GM12878 (cell line): ENCODE measurements around the gene SLC24A3. TPM values are rescaled to one million over a fixed set of nuclear protein-coding genes. Genes with fewer than 3 reads are reported as not detected.

Experiments used
- ATAC-seq: fragments of 200-7000 bp; cut with Tn5 transposase; 3 replicates; pipeline ENCODE4 v1.9.1; 2020; ENCODE audit warnings: mild to moderate bottlenecking, moderate library complexity
- BruUV-seq: library from RNA; stranded (reverse); fragments of 400-500 nt; replicated peaks from 2 replicates; lab custom pipeline; 2021; lab: Mats Ljungman, UMichigan
- CTCF ChIA-PET: fragments of 300-600 bp; sonication (Branson Sonifier 250); formaldehyde crosslinking; extraction: SDS; loops from one replicate; lab custom pipeline; 2021; ENCODE audit warnings: inconsistent platforms; lab: Yijun Ruan, JAX
- POLR2A ChIA-PET: fragments of 350-600 bp; formaldehyde crosslinking; extraction: SDS; loops from one replicate; lab custom pipeline; 2021; ENCODE audit warnings: inconsistent platforms; lab: Charles Lee
- RAD21 ChIA-PET: fragments of 300-600 bp; sonication (Branson Sonifier 250); formaldehyde crosslinking; loops from one replicate; lab custom pipeline; 2023; ENCODE audit warnings: antibody characterized with exemption; ENCODE audit not compliant: unreplicated experiment; lab: Charles Lee
- SMC1A ChIA-PET: fragments of 300-600 bp; sonication (Branson Sonifier 250); formaldehyde crosslinking; loops from one replicate; lab custom pipeline; 2023; ENCODE audit not compliant: unreplicated experiment, uncharacterized antibody; lab: Charles Lee
- DNase-seq: peaks from one replicate; pipeline ENCODE4 v3.0.0-alpha.2; 2011; ENCODE audit warnings: low read depth, low spot score
- FAIRE-seq: peaks from 3 replicates; lab custom pipeline; 2011; peaks lifted over from hg19 to GRCh38; lab: Jason Lieb, UNC
- H2AFZ ChIP-seq: 2 replicates; pipeline ENCODE4 v1.6.0; 2011; ENCODE audit warnings: low read depth, low read length, control low read depth; ENCODE audit not compliant: control insufficient read depth
- H3K27ac ChIP-seq: 2 replicates; pipeline ENCODE4 v1.5.1; 2011; ENCODE audit warnings: control low read depth; ENCODE audit not compliant: control insufficient read depth, insufficient read depth
- H3K27me3 ChIP-seq, 2 experiments: replicated peaks in 1 of 2; 2 replicates each; pipeline versions ENCODE4 v1.6.0 to v1.6.1; 2011; ENCODE audit warnings: low read length in 1 of 2; ENCODE audit not compliant: control insufficient read depth in 2 of 2, insufficient read depth in 2 of 2
- H3K36me3 ChIP-seq, 2 experiments: 2 replicates each; pipeline ENCODE4 v1.5.1; 2011; ENCODE audit warnings: low read length in 1 of 2; ENCODE audit not compliant: control insufficient read depth in 2 of 2, insufficient read depth in 2 of 2
- H3K4me1 ChIP-seq: 2 replicates; pipeline ENCODE4 v1.6.1; 2011; ENCODE audit warnings: mild to moderate bottlenecking, low read length, moderate library complexity, mixed read lengths; ENCODE audit not compliant: control insufficient read depth, insufficient read depth
- H3K4me2 ChIP-seq: 2 replicates; pipeline ENCODE4 v1.6.0; 2011; ENCODE audit warnings: control low read depth; ENCODE audit not compliant: control insufficient read depth, insufficient read depth
- H3K4me3 ChIP-seq: fragments of 200-600 bp; sonication (generic); 2 replicates; pipeline ENCODE4 v1.5.1; 2016
- H3K79me2 ChIP-seq: 2 replicates; pipeline ENCODE4 v1.6.0; 2011; ENCODE audit warnings: low read length; ENCODE audit not compliant: control insufficient read depth, insufficient read depth
- H3K9ac ChIP-seq: 2 replicates; pipeline ENCODE4 v1.8.0; 2011; ENCODE audit warnings: low read length, control low read depth, mixed read lengths; ENCODE audit not compliant: control insufficient read depth, insufficient read depth
- H3K9me3 ChIP-seq: replicated peaks from 3 replicates; pipeline ENCODE4 v1.5.1; 2011; ENCODE audit warnings: mild to moderate bottlenecking, low read length; ENCODE audit not compliant: control insufficient read depth, insufficient read depth
- H4K20me1 ChIP-seq: 2 replicates; pipeline ENCODE4 v1.6.0; 2011; ENCODE audit not compliant: control insufficient read depth, insufficient read depth
- FOS ChIP-seq: IDR thresholded peaks from 3 replicates; pipeline ENCODE4 v1.6.1; 2011; ENCODE audit warnings: borderline replicate concordance; ENCODE audit not compliant: insufficient read length; ENCODE audit errors: extremely low read depth
- GABPA ChIP-seq: IDR thresholded peaks from 2 replicates; pipeline ENCODE4 v1.6.1; 2014; ENCODE audit warnings: antibody characterized with exemption, low read depth, mild to moderate bottlenecking, inconsistent platforms
- SP1 ChIP-seq: IDR thresholded peaks from one replicate; pipeline ENCODE4 v1.6.1; 2011; ENCODE audit warnings: low read depth, low read length
- SREBF1 ChIP-seq: IDR thresholded peaks from 2 replicates; pipeline ENCODE4 v1.6.1; 2012; ENCODE audit warnings: mild to moderate bottlenecking, low read length
- TBL1XR1 ChIP-seq: IDR thresholded peaks from 2 replicates; pipeline ENCODE4 v1.6.1; 2012; ENCODE audit warnings: low read depth, low read length, improper control_type of control experiment
- WGBS: methylation state at CpG from one replicate; pipeline ENCODE4 v1.1.6; 2016; ENCODE audit warnings: low lambda C conversion rate; ENCODE audit not compliant: insufficient replicate concordance, insufficient coverage; ENCODE audit errors: missing lambda C conversion rate; 5-methylcytosine and 5-hydroxymethylcytosine counted together
- in situ Hi-C: fragments of 300-500 bp; cut with MboI; formaldehyde crosslinking; loops from 9 replicates; pipeline ENCODE4 v1.14.3; 2018; ENCODE audit warnings: mixed read lengths
- intact Hi-C: fragments of 100-400 bp; cut with micrococcal nuclease; formaldehyde crosslinking; loops from one replicate; pipeline ENCODE4 v1.14.2; 2022; ENCODE audit not compliant: unreplicated experiment
- polyA plus RNA-seq, 11 experiments: library from polyadenylated mRNA; depleted of rRNA in 4 of 11; unstranded in 6 of 11; stranded (reverse) in 5 of 11; fragments of >200 nt; fragmentation: Nextera tagmentation in 4 of 11; fragmentation: Illumina TruSeq in 1 of 11; extraction: Ambion mirVana in 4 of 11; extraction: Trizol in 1 of 11; gene quantifications; 1 replicate in 1 of 11; 2 replicates in 10 of 11; pipeline versions ENCODE4 v1.2.1 to v1.2.3, GENCODE V29; 2011 to 2016; ENCODE audit warnings: inconsistent platforms in 2 of 11, missing spikeins in 2 of 11, low read depth in 1 of 11
- total RNA-seq, 4 experiments: library from RNA; depleted of rRNA in 3 of 4; stranded (reverse); fragments of >200 nt in 3 of 4; fragmentation: Illumina TruSeq in 1 of 4; extraction: Trizol in 1 of 4; gene quantifications; 2 replicates each; pipeline versions ENCODE4 v1.2.1 to v1.2.3, GENCODE V29; 2013 to 2021
- TF ChIP-seq, protein P1 (sequence below): fragments of 450-650 bp; IDR thresholded peaks from 2 replicates; pipeline ENCODE4 v1.6.1; 2017; ENCODE audit warnings: mild to moderate bottlenecking, moderate library complexity
- TF ChIP-seq, protein P2 (sequence below): fragments of 450-650 bp; IDR thresholded peaks from 2 replicates; pipeline ENCODE4 v1.6.1; 2018; ENCODE audit warnings: borderline replicate concordance, mild to moderate bottlenecking; ENCODE audit not compliant: partially characterized antibody
- TF ChIP-seq, protein P3 (sequence below): IDR thresholded peaks from 2 replicates; pipeline ENCODE4 v1.6.1; 2012; ENCODE audit warnings: improper control_type of control experiment, low read depth, low read length; ENCODE audit not compliant: insufficient replicate concordance
- TF ChIP-seq, protein P4 (sequence below): fragments of 150-350 bp; IDR thresholded peaks from 2 replicates; pipeline ENCODE4 v1.6.1; 2016; ENCODE audit warnings: low read depth, low read length

The SLC24A3 gene
- total and polyA plus RNA-seq, 10 of the 15 experiments (the other 5 are each of a cell fraction or from before 2014, with no cell fraction given): 0.04 TPM; not detected in 9

DNA sequence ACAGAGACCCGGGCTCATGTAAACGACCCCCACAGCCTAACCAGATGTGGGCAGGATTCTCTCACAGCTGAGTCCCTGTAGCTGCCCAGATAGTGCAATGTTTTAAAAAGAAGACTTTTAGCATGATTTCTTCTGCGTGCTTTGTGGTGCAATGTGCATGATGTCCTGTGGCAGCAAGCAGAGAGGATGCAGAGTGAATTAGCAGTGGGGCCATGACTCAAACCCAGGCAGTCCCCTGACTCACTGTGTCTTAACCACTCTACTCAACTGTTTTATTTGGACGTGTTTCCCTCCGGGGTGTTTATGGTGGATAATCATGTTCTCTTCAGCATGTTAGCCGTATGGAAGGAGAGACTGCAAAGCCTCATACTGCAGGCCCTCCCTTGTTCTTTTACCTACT, 247.9 kb downstream of the SLC24A3 start:
- ChIA-PET RAD21 (no interaction called here), POLR2A (no interaction called here), SMC1A (no interaction called here), CTCF (no interaction called here)
- no TSS peak for BruUV-seq
- Histone ChIP-seq H3K9ac (no peak overlapping the region), H3K27me3 (no peaks in the 10 kb centered on the region; a peak in 1 of 4 replicates), H3K79me2 (no peaks in the 10 kb centered on the region), H3K4me3 (no peak overlapping the region), H3K27ac (no peak overlapping the region)
- FAIRE-seq: no peak
- 22% methylated on average over 6 of the region's 6 CpGs for WGBS
- no peak for DNase-seq
- TF ChIP-seq SREBF1: no peak
- no peak for TF ChIP-seq FOS
- TF ChIP-seq, protein P1, sequence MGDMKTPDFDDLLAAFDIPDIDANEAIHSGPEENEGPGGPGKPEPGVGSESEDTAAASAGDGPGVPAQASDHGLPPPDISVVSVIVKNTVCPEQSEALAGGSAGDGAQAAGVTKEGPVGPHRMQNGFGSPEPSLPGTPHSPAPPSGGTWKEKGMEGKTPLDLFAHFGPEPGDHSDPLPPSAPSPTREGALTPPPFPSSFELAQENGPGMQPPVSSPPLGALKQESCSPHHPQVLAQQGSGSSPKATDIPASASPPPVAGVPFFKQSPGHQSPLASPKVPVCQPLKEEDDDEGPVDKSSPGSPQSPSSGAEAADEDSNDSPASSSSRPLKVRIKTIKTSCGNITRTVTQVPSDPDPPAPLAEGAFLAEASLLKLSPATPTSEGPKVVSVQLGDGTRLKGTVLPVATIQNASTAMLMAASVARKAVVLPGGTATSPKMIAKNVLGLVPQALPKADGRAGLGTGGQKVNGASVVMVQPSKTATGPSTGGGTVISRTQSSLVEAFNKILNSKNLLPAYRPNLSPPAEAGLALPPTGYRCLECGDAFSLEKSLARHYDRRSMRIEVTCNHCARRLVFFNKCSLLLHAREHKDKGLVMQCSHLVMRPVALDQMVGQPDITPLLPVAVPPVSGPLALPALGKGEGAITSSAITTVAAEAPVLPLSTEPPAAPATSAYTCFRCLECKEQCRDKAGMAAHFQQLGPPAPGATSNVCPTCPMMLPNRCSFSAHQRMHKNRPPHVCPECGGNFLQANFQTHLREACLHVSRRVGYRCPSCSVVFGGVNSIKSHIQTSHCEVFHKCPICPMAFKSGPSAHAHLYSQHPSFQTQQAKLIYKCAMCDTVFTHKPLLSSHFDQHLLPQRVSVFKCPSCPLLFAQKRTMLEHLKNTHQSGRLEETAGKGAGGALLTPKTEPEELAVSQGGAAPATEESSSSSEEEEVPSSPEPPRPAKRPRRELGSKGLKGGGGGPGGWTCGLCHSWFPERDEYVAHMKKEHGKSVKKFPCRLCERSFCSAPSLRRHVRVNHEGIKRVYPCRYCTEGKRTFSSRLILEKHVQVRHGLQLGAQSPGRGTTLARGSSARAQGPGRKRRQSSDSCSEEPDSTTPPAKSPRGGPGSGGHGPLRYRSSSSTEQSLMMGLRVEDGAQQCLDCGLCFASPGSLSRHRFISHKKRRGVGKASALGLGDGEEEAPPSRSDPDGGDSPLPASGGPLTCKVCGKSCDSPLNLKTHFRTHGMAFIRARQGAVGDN: no peak
- TF ChIP-seq, protein P2, sequence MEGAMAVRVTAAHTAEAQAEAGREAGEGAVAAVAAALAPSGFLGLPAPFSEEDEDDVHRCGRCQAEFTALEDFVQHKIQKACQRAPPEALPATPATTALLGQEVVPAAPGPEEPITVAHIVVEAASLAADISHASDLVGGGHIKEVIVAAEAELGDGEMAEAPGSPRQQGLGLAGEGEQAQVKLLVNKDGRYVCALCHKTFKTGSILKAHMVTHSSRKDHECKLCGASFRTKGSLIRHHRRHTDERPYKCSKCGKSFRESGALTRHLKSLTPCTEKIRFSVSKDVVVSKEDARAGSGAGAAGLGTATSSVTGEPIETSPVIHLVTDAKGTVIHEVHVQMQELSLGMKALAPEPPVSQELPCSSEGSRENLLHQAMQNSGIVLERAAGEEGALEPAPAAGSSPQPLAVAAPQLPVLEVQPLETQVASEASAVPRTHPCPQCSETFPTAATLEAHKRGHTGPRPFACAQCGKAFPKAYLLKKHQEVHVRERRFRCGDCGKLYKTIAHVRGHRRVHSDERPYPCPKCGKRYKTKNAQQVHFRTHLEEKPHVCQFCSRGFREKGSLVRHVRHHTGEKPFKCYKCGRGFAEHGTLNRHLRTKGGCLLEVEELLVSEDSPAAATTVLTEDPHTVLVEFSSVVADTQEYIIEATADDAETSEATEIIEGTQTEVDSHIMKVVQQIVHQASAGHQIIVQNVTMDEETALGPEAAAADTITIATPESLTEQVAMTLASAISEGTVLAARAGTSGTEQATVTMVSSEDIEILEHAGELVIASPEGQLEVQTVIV: no peak
- no peak for TF ChIP-seq GABPA
- TF ChIP-seq, protein P3, sequence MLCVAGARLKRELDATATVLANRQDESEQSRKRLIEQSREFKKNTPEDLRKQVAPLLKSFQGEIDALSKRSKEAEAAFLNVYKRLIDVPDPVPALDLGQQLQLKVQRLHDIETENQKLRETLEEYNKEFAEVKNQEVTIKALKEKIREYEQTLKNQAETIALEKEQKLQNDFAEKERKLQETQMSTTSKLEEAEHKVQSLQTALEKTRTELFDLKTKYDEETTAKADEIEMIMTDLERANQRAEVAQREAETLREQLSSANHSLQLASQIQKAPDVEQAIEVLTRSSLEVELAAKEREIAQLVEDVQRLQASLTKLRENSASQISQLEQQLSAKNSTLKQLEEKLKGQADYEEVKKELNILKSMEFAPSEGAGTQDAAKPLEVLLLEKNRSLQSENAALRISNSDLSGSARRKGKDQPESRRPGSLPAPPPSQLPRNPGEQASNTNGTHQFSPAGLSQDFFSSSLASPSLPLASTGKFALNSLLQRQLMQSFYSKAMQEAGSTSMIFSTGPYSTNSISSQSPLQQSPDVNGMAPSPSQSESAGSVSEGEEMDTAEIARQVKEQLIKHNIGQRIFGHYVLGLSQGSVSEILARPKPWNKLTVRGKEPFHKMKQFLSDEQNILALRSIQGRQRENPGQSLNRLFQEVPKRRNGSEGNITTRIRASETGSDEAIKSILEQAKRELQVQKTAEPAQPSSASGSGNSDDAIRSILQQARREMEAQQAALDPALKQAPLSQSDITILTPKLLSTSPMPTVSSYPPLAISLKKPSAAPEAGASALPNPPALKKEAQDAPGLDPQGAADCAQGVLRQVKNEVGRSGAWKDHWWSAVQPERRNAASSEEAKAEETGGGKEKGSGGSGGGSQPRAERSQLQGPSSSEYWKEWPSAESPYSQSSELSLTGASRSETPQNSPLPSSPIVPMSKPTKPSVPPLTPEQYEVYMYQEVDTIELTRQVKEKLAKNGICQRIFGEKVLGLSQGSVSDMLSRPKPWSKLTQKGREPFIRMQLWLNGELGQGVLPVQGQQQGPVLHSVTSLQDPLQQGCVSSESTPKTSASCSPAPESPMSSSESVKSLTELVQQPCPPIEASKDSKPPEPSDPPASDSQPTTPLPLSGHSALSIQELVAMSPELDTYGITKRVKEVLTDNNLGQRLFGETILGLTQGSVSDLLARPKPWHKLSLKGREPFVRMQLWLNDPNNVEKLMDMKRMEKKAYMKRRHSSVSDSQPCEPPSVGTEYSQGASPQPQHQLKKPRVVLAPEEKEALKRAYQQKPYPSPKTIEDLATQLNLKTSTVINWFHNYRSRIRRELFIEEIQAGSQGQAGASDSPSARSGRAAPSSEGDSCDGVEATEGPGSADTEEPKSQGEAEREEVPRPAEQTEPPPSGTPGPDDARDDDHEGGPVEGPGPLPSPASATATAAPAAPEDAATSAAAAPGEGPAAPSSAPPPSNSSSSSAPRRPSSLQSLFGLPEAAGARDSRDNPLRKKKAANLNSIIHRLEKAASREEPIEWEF: no peak
- TF ChIP-seq, protein P4, sequence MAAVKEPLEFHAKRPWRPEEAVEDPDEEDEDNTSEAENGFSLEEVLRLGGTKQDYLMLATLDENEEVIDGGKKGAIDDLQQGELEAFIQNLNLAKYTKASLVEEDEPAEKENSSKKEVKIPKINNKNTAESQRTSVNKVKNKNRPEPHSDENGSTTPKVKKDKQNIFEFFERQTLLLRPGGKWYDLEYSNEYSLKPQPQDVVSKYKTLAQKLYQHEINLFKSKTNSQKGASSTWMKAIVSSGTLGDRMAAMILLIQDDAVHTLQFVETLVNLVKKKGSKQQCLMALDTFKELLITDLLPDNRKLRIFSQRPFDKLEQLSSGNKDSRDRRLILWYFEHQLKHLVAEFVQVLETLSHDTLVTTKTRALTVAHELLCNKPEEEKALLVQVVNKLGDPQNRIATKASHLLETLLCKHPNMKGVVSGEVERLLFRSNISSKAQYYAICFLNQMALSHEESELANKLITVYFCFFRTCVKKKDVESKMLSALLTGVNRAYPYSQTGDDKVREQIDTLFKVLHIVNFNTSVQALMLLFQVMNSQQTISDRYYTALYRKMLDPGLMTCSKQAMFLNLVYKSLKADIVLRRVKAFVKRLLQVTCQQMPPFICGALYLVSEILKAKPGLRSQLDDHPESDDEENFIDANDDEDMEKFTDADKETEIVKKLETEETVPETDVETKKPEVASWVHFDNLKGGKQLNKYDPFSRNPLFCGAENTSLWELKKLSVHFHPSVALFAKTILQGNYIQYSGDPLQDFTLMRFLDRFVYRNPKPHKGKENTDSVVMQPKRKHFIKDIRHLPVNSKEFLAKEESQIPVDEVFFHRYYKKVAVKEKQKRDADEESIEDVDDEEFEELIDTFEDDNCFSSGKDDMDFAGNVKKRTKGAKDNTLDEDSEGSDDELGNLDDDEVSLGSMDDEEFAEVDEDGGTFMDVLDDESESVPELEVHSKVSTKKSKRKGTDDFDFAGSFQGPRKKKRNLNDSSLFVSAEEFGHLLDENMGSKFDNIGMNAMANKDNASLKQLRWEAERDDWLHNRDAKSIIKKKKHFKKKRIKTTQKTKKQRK: no peak
- no peak for TF ChIP-seq SP1
- TF ChIP-seq TBL1XR1: no peak
- TF ChIP-seq, all 136 proteins: peak for 0
- in situ Hi-C loops: no loop called here
- no peaks in the 10 kb centered on the region for H4K20me1 ChIP-seq
- H3K4me1 ChIP-seq: no peaks in the 10 kb centered on the region
- intact Hi-C loops: no loop called here
- H2AFZ ChIP-seq: no peak overlapping the region
- H3K4me2 ChIP-seq: no peak overlapping the region
- no peaks in the 10 kb centered on the region for H3K36me3 ChIP-seq
- H3K9me3 ChIP-seq: no peaks in the 10 kb centered on the region
- no peak for ATAC-seq
